ENCODE results near the gene SLC39A11.

Gene SLC39A11

GRCh38 chr17:73045724-73046123 lies 46.8 kb downstream of the SLC39A11 start:
- no peak for DNase-seq (ENCODE audit: extremely low read depth, low read depth)
- H3K4me3 ChIP-seq (replicated peaks; ENCODE audit: low read depth, low read length), result no peak overlapping the region
- TF ChIP-seq CTCF (IDR thresholded peaks at IDR 0.05; ENCODE audit: low read depth, low read length, missing control alignments), result no peak

GRCh38 chr17:73043686-73044581 lies 48.6 kb downstream of the SLC39A11 start:
- H3K4me3 ChIP-seq (replicated peaks; ENCODE audit: low read depth, low read length), result no peak overlapping the region
- no peak for DNase-seq (ENCODE audit: extremely low read depth, low read depth)
- TF ChIP-seq CTCF (IDR thresholded peaks at IDR 0.05; ENCODE audit: low read depth, low read length, missing control alignments), result no peak

- DNase-seq (ENCODE audit: extremely low read depth, low read depth), result no peak
- no peak for TF ChIP-seq CTCF (IDR thresholded peaks at IDR 0.05; ENCODE audit: low read depth, low read length, missing control alignments)
- no peak overlapping the region for H3K4me3 ChIP-seq (replicated peaks; ENCODE audit: low read depth, low read length)
Observed at GRCh38 chr17:73042809-73043685, 49.4 kb downstream of the SLC39A11 start.

- no peak for DNase-seq (ENCODE audit: extremely low read depth, low read depth)
- no peak for TF ChIP-seq CTCF (IDR thresholded peaks at IDR 0.05; ENCODE audit: low read depth, low read length, missing control alignments)
- no peak overlapping the region for H3K4me3 ChIP-seq (replicated peaks; ENCODE audit: low read depth, low read length)
Observed at GRCh38 chr17:73042225-73042624, 50.3 kb downstream of the SLC39A11 start.

GRCh38 chr17:73039282-73039681 lies 53.2 kb downstream of the SLC39A11 start:
- H3K4me3 ChIP-seq (replicated peaks; ENCODE audit: low read depth, low read length), result no peak overlapping the region
- no peak for DNase-seq (ENCODE audit: extremely low read depth, low read depth)
- TF ChIP-seq CTCF (IDR thresholded peaks at IDR 0.05; ENCODE audit: low read depth, low read length, missing control alignments), result no peak

- no peak overlapping the region for H3K4me3 ChIP-seq (replicated peaks; ENCODE audit: low read depth, low read length)
- no peak for DNase-seq (ENCODE audit: extremely low read depth, low read depth)
- TF ChIP-seq CTCF (IDR thresholded peaks at IDR 0.05; ENCODE audit: low read depth, low read length, missing control alignments), result no peak
Observed at GRCh38 chr17:73031472-73031871, 61.0 kb downstream of the SLC39A11 start.
